OCI-LY7 (cell line): ENCODE results near the gene GALNT7.

Experiments
- EZH2phosphoT487 ChIP-seq: fragments of 200-600 bp; sonication (generic); IDR thresholded peaks from 2 replicates; pipeline ENCODE4 v1.6.1; 2018; ENCODE audit warnings: low read depth, borderline replicate concordance, mild to moderate bottlenecking, mixed run types, antibody characterized with exemption, low read length, moderate library complexity, mixed read lengths
- TF ChIP-seq, protein P1 (sequence below): fragments of 200-600 bp; sonication (generic); conservative IDR thresholded peaks from 2 replicates; pipeline ENCODE4 v1.5.1; 2014; ENCODE audit warnings: mild to moderate bottlenecking, antibody characterized with exemption, low read length, moderate library complexity, mixed read lengths

- TF ChIP-seq, protein P1, sequence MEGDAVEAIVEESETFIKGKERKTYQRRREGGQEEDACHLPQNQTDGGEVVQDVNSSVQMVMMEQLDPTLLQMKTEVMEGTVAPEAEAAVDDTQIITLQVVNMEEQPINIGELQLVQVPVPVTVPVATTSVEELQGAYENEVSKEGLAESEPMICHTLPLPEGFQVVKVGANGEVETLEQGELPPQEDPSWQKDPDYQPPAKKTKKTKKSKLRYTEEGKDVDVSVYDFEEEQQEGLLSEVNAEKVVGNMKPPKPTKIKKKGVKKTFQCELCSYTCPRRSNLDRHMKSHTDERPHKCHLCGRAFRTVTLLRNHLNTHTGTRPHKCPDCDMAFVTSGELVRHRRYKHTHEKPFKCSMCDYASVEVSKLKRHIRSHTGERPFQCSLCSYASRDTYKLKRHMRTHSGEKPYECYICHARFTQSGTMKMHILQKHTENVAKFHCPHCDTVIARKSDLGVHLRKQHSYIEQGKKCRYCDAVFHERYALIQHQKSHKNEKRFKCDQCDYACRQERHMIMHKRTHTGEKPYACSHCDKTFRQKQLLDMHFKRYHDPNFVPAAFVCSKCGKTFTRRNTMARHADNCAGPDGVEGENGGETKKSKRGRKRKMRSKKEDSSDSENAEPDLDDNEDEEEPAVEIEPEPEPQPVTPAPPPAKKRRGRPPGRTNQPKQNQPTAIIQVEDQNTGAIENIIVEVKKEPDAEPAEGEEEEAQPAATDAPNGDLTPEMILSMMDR: no peak
- TF ChIP-seq EZH2phosphoT487: no peak
Measured at GRCh38 chr4:173124209-173124865, 44.3 kb upstream of the GALNT7 start.
